ENCODE results near the gene SLC43A1. TPM values are rescaled to one million over a fixed set of nuclear protein-coding genes. Genes with fewer than 3 reads are reported as not detected.
"Not testable (repeated sequence)": the region's sequence is repeated elsewhere in the genome, so short reads cannot be mapped to it uniquely, and the experiment has no call there.

SLC43A1 gene
- total RNA-seq: 4.5 TPM
- long read RNA-seq, transcript SLC43A1-201 (15 exons, 2,598 nt): major isoform, 9 of 12 reads
- long read RNA-seq, partial matches to known transcripts: 1 of 12 reads
- long read RNA-seq, other reads (novel, unspliced or antisense): 2 of 12 reads

GRCh38 chr11:57515332-57516060, at the start of gene SLC43A1:
Gene SLC43A1 (minus strand): TSS chr11:57515702. CDS start chr11:57514111, 1,591 bp downstream.
- intact Hi-C loops (cut with micrococcal nuclease): no loop called here

GRCh38 chr11:57562596-57562995, 47.1 kb upstream of the SLC43A1 start:
- DNase-seq (no peak), ATAC-seq (no peak)
- intact Hi-C loops (cut with micrococcal nuclease): no loop called here

More at GRCh38 chr11:57515332-57516060, at the start of gene SLC43A1:
- ATAC-seq (peak; percentile 82), DNase-seq (peak; percentile 78)

GRCh38 chr11:57560146-57560545, 44.6 kb upstream of the SLC43A1 start:
- DNase-seq: no peak
- ATAC-seq: no peak
- intact Hi-C loops (cut with micrococcal nuclease): no loop called here

GRCh38 chr11:57556041-57556440, 40.5 kb upstream of the SLC43A1 start:
- intact Hi-C loops (cut with micrococcal nuclease): no loop called here
- ATAC-seq: no peak

GRCh38 chr11:57555393-57555792, 39.9 kb upstream of the SLC43A1 start:
- no peak for ATAC-seq
- intact Hi-C loops (cut with micrococcal nuclease): no loop called here
- DNase-seq: no peak

More at GRCh38 chr11:57556041-57556440, 40.5 kb upstream of the SLC43A1 start:
- no peak for DNase-seq

- no peak for ATAC-seq
- intact Hi-C loops (cut with micrococcal nuclease): no loop called here
- no peak for DNase-seq
Measured at GRCh38 chr11:57552479-57552878, 37.0 kb upstream of the SLC43A1 start.

DNA sequence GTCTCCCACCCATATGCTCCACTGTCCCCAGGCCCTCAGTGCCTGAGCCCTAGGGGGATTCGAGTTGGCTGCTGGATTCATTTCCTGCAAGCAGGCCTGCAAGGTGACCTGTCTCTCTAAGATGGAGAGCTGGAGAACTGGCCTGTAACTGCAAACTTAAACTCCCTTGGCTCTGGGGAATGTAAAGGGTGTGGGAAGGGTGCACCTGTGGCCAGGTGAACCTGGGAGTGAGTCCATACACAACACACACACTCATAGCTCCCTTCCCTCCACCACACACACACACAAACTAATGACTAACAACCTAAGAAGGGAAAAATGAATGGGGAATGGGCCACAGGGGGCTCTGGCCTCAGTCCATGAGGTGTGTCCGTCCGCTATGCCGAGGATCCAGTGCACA, 36.4 kb upstream of the SLC43A1 start:
- no peak for ATAC-seq
- intact Hi-C loops (cut with micrococcal nuclease): no loop called here
- no peak for DNase-seq

- no peak for ATAC-seq
- no peak for DNase-seq
- intact Hi-C loops (cut with micrococcal nuclease): no loop called here
Measured at GRCh38 chr11:57549983-57550382, 34.5 kb upstream of the SLC43A1 start.

DNA sequence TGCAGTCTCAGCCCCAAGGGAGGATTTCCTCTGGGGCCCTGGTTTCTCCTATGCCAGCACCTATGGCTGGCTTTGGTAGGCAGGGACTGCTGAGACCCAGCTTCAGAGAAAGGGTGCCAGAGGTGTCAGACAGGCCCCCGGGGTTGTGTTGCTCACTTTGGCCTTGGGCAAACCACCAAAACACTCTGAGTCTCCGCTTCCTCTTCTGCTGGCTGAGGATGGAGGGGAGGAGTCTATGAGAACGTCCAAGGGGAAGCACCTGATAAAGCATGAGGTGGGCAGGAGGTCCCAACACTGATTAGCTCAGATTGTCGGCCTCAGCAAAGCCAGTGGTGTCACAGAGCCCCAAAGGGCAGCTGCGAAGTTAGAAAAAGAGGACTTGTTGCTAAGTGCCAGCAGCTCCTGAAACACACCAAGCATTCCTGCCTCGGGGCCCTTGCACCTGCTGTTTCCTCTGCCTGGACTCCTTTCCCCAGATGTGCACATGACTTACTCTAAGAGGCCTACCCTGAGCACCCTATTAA, 32.4 kb upstream of the SLC43A1 start:
- DNase-seq (no peak), ATAC-seq (no peak)
- intact Hi-C loops (cut with micrococcal nuclease): no loop called here

GRCh38 chr11:57546869-57547475, 31.5 kb upstream of the SLC43A1 start:
- ATAC-seq: no peak
- intact Hi-C loops (cut with micrococcal nuclease): no loop called here

GRCh38 chr11:57546451-57546850, 30.9 kb upstream of the SLC43A1 start:
- DNase-seq (no peak), ATAC-seq (no peak)
- intact Hi-C loops (cut with micrococcal nuclease): no loop called here

More at GRCh38 chr11:57546869-57547475, 31.5 kb upstream of the SLC43A1 start:
- no peak for DNase-seq

DNA sequence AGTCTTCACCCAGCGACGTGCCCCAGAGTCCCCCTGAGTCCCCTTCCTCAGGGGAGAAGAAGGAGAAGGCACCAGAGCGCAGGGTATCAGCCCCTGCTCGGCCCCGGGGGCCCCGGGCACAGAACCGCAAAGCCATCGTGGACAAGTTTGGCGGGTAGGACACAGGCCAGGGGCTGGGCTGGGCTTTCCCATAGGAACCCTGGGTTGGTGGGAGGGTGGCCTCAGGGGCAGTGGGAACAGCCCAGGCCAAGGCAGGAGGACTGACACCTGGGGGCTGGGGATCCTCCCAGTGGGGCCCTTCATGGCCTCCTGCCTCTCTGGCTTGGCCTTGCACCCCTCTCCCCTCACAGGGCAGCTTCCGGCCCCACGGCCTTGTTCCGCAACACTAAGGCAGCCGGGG, 30.4 kb upstream of the SLC43A1 start:
- no peak for ATAC-seq
- intact Hi-C loops (cut with micrococcal nuclease): no loop called here
- DNase-seq: no peak

DNA sequence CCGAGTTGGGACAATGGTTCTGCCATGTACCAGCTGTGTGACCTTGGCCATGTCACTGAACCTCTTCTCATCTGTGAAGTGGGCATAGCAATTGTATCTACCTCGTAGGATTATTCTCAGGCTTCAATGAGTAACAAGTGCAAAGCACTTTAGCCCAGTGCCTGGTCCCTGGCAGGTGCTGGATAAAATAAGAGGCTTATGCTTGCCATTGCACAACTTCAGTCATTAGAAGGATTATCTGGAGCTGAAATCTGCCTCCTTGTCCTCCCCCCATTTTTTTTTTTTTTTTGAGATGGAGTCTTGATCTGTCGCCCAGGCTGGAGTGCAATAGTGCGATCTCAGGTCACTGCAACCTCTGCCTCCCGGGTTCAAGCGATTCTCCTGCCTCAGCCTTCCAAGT, 29.1 kb upstream of the SLC43A1 start:
- intact Hi-C loops (cut with micrococcal nuclease): no loop called here
- ATAC-seq: no peak
- no peak for DNase-seq

DNA sequence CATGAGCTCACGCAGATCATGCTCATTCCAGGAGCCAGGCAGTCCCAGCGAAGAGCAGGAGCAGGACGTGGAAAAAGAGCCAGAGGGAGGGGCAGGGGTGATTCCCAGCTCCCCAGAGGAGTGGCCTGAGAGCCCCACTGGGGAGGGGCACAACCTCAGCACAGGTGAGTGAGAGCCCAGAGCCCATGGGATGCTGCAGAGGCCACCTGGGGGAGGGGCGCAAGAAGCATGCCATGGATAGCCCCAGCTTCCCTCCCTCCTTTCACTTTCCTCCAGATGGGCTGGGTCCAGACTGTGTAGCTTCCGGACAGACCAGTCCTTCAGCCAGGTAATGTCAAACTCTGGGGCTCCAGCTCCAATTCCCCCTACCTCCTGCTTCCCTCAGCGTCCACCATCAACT, 28.1 kb upstream of the SLC43A1 start:
- DNase-seq (no peak), ATAC-seq (no peak)
- intact Hi-C loops (cut with micrococcal nuclease): no loop called here

- DNase-seq (no peak), ATAC-seq (no peak)
Measured at GRCh38 chr11:57542582-57542981, 27.1 kb upstream of the SLC43A1 start.

GRCh38 chr11:57541169-57541568, 25.7 kb upstream of the SLC43A1 start:
- ATAC-seq (peak; percentile 90), DNase-seq (no peak)
- intact Hi-C loops (cut with micrococcal nuclease): no loop called here

More at GRCh38 chr11:57542582-57542981, 27.1 kb upstream of the SLC43A1 start:
- intact Hi-C loops (cut with micrococcal nuclease): no loop called here

- ATAC-seq: no peak
- no peak for DNase-seq
- intact Hi-C loops (cut with micrococcal nuclease): no loop called here
Measured at GRCh38 chr11:57539342-57539741, 23.8 kb upstream of the SLC43A1 start.

DNA sequence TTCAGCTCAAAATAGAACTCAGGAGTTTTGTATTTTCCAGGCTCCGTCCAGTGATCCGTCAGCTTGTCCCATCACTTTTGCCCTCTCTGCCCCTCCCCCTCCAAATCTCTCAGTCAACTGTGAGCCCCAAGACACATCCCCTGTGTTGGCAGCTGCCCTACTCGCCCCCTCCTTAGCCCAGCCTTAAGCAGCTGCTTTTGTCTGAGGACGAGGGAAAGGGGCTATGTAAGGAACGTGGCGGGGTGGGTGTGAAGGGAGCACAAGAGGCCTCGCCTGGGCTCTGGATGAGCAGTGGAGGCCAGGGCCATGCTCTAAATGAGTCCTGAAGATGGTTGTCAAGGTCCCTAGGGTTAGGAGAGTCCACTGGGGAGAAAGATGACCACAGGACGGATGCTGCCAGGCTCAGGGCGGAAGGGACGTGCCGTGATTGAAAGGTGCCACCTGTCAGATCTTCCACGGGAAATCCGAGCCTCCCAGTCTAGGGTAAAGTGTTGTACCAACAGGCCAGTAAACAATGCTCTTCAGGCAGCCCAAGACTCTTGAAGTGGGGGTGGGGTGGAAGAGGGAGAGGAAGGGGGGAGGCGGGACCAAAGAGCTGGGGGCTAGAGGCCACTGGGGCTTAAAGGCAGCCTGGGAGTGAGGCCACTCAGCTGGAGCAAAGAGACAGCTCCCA, 21.6 kb upstream of the SLC43A1 start, which contains the start of gene SMTNL1:
Gene SMTNL1, plus strand, starts transcription at position 649 of the 673 bp plus-strand sequence. CDS start 5,048 bp downstream, outside the sequence.
- ATAC-seq (no peak), DNase-seq (no peak)
- intact Hi-C loops (cut with micrococcal nuclease): no loop called here

GRCh38 chr11:57534449-57534848, 18.9 kb upstream of the SLC43A1 start:
- DNase-seq; ATAC-seq; intact Hi-C loops (cut with micrococcal nuclease): not testable (repeated sequence)
